Stimulated activated CD4-positive, alpha-beta T cell treated with anti-CD3 and anti-CD28 coated beads, TNF-alpha, amount 100 ng/mL, for 48 hours (primary cell): ENCODE results near the gene CTDSPL.
"Not testable (repeated sequence)": the region's sequence is repeated elsewhere in the genome, so short reads cannot be mapped to it uniquely, and the experiment has no call there.

Source experiments
- DNase-seq, 3 donors: peaks; one replicate each; pipeline ENCODE4 v3.0.0-alpha.2; 2020; ENCODE audit warnings: low read depth in 3 of 3

CTDSPL gene

GRCh38 chr3:38019658-38020341 is 158.1 kb downstream of the CTDSPL start:
- no peak for DNase-seq

- no peak for DNase-seq
Observed at GRCh38 chr3:38020342-38020726, 158.7 kb downstream of the CTDSPL start.

GRCh38 chr3:38021196-38021595 is 159.5 kb downstream of the CTDSPL start:
- no peak for DNase-seq

- no peak for DNase-seq
Observed at GRCh38 chr3:38022301-38022700, 160.6 kb downstream of the CTDSPL start.

DNA sequence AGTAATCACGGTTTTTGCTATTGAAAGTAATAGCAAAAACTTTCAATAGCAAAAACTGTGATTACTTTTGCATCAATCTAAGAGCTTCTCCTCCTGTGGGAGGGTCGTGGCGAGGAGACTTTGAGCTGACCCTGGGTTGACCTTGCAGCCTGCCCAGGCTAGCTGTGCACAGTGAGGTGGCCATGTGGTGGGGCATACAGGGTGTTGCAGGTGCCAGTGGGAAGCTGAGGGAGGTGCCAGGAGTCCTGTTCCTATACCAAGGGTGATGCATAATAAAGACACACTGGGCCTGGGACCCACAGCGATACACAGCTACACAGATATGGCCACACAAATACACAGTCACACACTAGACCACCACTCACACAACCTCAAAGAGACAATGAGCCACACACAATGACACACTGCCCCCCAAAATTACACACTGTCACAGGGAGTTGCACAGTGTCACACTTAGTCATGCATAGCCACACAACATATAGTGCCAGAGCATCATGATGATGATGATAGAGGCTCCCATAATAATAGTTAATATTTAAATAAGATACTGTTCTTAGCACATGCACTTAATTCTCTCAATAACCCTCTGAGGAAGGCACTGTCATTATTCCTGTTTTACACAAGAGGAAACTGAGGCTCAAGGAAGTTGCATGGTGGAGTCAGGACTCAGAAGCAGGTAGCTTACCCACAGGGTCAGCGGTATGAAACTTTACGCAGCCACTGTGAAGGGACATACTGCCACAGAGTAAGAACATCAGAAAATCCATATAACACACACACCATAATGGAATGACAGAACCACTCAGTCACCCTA is 161.4 kb downstream of the CTDSPL start:
- no peak for DNase-seq

DNA sequence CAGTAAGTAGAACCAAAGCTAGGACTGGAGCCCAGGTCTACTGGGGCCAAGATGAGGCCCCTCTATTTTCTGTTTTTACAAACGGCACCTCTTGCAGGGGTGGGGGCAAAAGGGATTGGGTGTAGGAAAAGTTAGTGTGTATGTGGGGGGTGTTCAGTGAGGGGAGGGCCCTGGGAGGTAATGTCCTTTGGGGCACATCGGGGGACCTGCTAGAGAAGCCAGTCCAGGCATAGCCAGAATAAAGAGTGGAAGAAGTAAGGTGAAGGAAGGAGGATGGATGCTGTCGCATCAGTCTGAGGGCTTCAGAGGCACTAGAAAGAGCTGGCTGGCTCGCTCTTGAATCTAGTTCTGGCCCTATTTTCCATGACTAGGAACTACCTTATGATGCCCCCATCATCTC is 165.2 kb downstream of the CTDSPL start:
- no peak for DNase-seq

DNA sequence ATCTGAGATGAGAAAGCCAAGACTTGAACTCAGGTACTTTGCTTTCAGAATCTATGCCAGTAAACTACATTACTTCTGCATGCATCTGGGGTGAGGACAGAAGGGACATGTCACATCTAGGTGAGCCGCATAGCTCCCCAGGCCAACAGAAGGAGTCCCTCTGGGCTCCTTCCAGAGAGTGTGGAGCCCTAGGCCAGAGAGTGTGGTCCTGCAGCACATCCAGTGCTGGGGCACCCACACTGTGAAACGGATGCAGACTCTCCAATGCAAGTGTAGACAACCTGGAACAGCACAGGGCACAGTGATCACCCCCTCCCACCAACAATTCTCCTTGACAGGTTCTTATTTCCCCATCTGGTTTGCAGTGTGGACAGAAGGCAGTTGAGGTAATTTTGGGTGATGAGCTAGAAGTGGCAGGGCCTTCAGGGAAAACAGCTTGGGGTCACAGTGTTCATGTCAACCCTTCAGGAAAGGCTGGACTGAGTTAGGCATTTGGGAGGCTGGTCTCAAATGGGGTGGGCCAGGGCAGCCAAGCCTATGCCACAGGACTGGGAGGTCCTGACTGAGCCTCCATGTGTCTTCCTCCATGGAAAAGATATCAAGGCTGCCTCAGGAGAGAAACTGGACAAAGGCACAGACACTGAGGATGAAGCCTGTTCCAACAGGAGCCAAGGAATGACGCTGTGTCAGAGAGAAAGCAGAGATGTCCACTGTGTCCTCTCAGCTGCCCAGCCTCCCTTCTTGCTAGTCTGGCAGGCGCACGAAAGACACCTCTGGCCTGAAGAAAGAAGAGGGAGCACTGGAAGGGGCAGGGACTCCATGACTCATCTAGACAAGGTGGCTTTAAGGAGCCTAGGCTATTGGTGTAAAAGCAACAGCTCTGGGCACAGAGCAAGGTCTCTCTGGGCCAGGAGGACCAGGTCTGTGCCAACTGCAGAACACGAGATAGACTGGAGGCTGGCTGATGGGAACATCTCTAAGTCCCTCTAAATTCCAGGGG is 166.1 kb downstream of the CTDSPL start:
- no peak for DNase-seq

GRCh38 chr3:38028621-38029361 is 167.1 kb downstream of the CTDSPL start:
- DNase-seq = no peak

GRCh38 chr3:38029400-38030125 is 167.9 kb downstream of the CTDSPL start, which contains the start of gene PLCD1:
TSS of gene PLCD1 (minus strand) at chr3:38029642. CDS start at chr3:38029539, 103 bp downstream.
- no peak for DNase-seq

DNA sequence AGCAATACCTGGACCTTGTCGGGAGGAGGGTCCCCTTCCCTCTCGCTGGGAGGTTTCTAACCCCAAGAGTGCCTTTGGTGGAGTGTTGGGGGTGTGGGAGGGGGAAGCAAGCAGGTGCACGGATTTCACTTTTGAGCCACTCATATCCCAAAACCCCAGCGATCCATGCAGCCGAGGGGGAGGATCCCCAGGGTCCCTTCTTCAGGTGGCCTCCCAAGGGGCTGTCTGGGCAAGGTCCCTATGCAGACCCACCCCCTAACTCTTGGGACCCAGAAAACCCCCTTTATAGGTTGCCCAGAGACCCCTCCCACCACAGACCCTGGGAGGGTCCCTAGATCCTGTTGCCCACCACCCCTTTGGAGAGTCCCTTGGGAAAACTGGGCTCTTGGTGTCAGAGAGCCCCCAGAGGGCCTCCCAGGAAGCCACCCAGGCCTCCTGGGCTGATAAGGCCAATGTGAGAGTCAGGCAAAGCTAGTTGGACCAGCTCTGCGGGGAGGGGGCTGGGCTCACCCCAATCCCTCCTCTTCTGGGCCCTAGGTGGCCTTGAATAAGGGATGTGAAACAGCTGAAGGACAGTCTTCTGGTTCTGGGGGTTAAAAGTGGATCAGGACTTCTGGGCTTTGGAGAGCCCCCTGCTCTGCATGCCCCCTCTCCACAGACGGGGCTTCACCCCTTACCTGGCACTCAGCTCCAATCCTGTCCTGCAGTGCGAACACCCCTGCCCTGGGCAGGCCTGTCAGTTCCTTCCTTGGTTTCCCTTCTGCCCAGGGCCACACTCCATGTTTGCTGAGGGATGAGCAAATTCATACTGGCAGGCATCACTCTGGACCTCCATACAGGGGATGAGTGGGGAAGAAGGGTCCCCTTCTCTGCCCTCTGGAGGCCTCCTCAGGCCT is 168.7 kb downstream of the CTDSPL start:
- DNase-seq = no peak

- peak in 1 of 3 donors; percentile 21 for DNase-seq
Observed at GRCh38 chr3:38031022-38031994, 169.6 kb downstream of the CTDSPL start.

- no peak for DNase-seq
Observed at GRCh38 chr3:38032328-38032865, 170.7 kb downstream of the CTDSPL start.

- DNase-seq = not testable (repeated sequence)
Observed at GRCh38 chr3:38033586-38033985, 171.9 kb downstream of the CTDSPL start.
